ENCODE measurements around the gene TAF5L. TPM values are rescaled to one million over a fixed set of nuclear protein-coding genes. Genes with fewer than 3 reads are reported as not detected.
A peak's percentile ranks its signal among the peaks of the same experiment; 100 is the strongest.

Gene TAF5L
- total RNA-seq, 1 experiment from 2014 or later, result 37.6 TPM

DNA sequence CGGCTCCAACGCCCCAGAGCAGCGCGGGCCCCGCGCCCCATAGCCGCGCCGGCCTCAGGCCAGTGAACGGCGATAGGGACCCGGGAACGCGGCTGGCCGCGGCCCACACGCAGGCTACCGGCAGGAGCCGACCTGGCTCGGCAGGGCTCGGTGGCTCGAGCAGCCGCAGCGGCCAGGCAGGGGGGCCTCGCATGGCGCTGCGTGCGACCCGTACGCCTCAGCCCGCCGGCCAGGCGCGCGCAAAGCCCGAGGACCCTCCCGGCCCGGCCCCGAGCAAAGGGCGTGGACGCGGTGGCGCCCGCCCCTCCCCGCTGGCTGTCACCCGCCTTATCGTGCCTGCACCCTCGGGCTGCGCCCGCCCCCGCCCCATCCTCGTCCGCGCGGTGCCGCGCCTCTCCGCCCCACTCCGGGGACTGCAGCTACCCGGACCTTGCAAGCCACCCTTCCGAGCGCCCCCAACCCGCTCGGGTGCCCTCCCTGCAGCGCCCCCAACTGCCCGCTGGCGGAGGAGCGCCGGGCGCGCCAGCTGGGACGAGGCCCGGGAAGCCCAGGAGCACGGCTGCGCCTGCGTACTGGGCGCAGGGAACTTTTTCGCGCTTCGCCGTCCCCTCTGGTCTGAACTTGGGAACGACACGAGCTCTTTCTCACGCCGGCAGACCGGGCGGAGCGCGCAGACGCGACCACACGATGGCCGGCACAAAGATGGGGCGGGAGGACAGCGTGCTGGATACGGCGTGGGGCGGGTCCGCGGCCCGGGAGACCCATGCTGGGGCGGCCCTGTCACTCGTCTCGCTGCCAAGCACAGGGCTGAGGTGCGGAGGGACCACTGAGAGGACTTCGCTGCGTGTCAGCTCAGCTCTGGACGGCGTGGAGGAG is 67.2 kb downstream of the TAF5L start, which contains the start of gene ABCB10:
Gene ABCB10 (minus strand): TSS at position 248 of the 876 bp plus-strand sequence. CDS start 55 bp downstream, at position 193.
- DNase-seq (ENCODE audit: unreplicated experiment), result peak; percentile 100
- Mint-ChIP-seq H3K27ac (ENCODE audit: low read depth, unreplicated experiment) (peak within 1 kb of the TSS; percentile 76), H3K36me3 (ENCODE audit: insufficient read depth, unreplicated experiment) (peaks cover 22% of the 10 kb centered on the region), H3K27me3 (ENCODE audit: insufficient read depth, unreplicated experiment) (no peaks in the 10 kb centered on the region), H3K9me3 (ENCODE audit: unreplicated experiment) (no peaks in the 10 kb centered on the region), H3K4me1 (ENCODE audit: insufficient read depth, unreplicated experiment) (peaks cover 30% of the 10 kb centered on the region), H3K4me3 (ENCODE audit: unreplicated experiment) (peak within 1 kb of the TSS; percentile 83)
- intact Hi-C loops (cut with micrococcal nuclease), result loop anchor here (1.0 to 2.0 kb wide), 2 partner anchors 68 to 752 kb away; partner anchors contain the start of genes TAF5L and URB2
- ChIA-PET CTCF (interaction anchor here (0.5 to 4.7 kb wide), 37 partner anchors 9 to 1085 kb away, joined by 3 to 65 read pairs (median 4); partner anchors contain the start of genes NUP133, TAF5L and URB2), POLR2A (interaction anchor here (0.6 to 8.4 kb wide), 31 partner anchors 12 to 1477 kb away, joined by 3 to 375 read pairs (median 3); partner anchors contain the start of genes NUP133, PGBD5, TAF5L and URB2)
- no TSS peak for BruUV-seq (replicated peaks)
- TF ChIP-seq, protein P1, sequence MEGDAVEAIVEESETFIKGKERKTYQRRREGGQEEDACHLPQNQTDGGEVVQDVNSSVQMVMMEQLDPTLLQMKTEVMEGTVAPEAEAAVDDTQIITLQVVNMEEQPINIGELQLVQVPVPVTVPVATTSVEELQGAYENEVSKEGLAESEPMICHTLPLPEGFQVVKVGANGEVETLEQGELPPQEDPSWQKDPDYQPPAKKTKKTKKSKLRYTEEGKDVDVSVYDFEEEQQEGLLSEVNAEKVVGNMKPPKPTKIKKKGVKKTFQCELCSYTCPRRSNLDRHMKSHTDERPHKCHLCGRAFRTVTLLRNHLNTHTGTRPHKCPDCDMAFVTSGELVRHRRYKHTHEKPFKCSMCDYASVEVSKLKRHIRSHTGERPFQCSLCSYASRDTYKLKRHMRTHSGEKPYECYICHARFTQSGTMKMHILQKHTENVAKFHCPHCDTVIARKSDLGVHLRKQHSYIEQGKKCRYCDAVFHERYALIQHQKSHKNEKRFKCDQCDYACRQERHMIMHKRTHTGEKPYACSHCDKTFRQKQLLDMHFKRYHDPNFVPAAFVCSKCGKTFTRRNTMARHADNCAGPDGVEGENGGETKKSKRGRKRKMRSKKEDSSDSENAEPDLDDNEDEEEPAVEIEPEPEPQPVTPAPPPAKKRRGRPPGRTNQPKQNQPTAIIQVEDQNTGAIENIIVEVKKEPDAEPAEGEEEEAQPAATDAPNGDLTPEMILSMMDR (IDR thresholded peaks at IDR 0.05; ENCODE audit: unreplicated experiment), result peak; percentile 98

DNA sequence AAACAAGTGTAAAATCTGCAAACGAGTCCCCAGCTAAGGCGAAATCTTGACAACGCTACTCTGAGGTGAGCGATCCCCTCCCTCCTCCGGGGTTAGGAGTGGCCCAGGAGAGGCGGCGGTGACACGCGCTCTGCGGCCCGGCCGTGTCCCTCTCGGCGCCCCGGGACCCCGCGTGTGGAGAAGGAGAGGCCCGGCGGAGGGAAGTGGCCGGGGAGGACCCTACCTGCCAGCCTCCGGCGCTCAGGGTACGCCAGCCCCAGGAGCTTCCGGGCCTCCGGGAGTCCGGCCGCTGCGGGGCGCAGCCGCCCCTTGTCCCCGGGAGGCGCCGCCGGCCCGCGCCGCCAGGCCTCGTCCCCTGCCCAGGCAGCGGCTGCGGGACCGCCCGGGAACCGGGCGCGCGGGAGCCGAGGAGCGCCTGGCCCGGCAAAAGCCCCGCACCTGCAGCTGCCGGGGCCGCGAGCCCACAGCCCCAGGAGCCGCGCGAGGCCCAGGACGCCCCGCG is 68.0 kb downstream of the TAF5L start:
- H3K27me3 Mint-ChIP-seq (ENCODE audit: insufficient read depth, unreplicated experiment), result no peaks in the 10 kb centered on the region
- peak; percentile 48 for DNase-seq (ENCODE audit: unreplicated experiment)
- TF ChIP-seq, protein P1 (IDR thresholded peaks at IDR 0.05; ENCODE audit: unreplicated experiment), result peak; percentile 11
- H3K27ac Mint-ChIP-seq (ENCODE audit: low read depth, unreplicated experiment), result peak overlapping the region; percentile 26
- ChIA-PET POLR2A (interaction anchor here (0.6 to 8.4 kb wide), 20 partner anchors 11 to 1378 kb away, joined by 3 to 375 read pairs (median 4); partner anchors contain the start of genes NUP133, TAF5L and URB2), CTCF (interaction anchor here (0.6 to 4.7 kb wide), 23 partner anchors 10 to 1467 kb away, joined by 3 to 65 read pairs (median 4); partner anchors contain the start of genes NUP133, TAF5L and URB2)
- peaks cover 35% of the 10 kb centered on the region for H3K4me1 Mint-ChIP-seq (ENCODE audit: insufficient read depth, unreplicated experiment)
- intact Hi-C loops (cut with micrococcal nuclease), result loop anchor here (2.0 kb wide), 1 partner anchor 753 kb away; no protein-coding TSS in a partner anchor
- peak overlapping the region; percentile 83 for H3K4me3 Mint-ChIP-seq (ENCODE audit: unreplicated experiment)
- BruUV-seq (replicated peaks), result no TSS peak
- H3K9me3 Mint-ChIP-seq (ENCODE audit: unreplicated experiment), result no peaks in the 10 kb centered on the region
- peaks cover 22% of the 10 kb centered on the region for H3K36me3 Mint-ChIP-seq (ENCODE audit: insufficient read depth, unreplicated experiment)

DNA sequence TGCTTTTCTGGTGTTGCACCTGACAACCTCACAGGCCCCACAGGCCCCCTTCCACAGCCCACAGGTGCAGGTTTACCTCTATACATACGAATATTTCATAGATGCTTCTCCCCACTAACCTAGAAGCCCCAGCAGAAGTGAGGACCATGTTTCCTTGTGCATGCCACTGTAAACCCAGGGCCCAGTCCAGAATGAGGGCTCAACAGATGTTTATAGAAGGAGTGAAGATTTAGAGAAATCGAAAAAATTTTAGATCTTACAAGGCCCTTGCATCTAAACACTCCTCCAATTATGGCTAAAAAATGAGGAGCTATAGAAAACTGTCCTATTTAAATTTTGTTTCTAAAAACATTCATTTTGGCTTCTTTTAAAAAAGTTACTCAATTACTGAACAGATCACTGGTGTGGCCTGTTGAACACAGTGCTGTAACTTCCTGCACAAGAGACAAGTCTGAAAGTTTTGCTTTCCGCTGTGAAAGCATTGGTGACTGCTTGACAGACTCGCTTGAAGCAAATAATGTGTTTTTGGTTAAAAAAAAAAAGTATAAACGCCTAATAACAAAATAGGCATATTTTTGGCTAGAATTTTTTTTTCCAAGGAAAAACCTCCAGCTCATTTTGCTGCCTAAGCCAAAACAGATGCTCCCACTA is 68.6 kb downstream of the TAF5L start:
- no peaks in the 10 kb centered on the region for H3K27me3 Mint-ChIP-seq (ENCODE audit: insufficient read depth, unreplicated experiment)
- peaks cover 22% of the 10 kb centered on the region for H3K36me3 Mint-ChIP-seq (ENCODE audit: insufficient read depth, unreplicated experiment)
- TSS peak; percentile 40 for BruUV-seq (replicated peaks)
- intact Hi-C loops (cut with micrococcal nuclease), result no loop called here
- no peaks in the 10 kb centered on the region for H3K9me3 Mint-ChIP-seq (ENCODE audit: unreplicated experiment)
- CTCF ChIA-PET, result interaction anchor here (0.6 to 4.7 kb wide), 24 partner anchors 9 to 1466 kb away, joined by 3 to 65 read pairs (median 4); partner anchors contain the start of genes NUP133, TAF5L and URB2
- peaks cover 41% of the 10 kb centered on the region for H3K4me1 Mint-ChIP-seq (ENCODE audit: insufficient read depth, unreplicated experiment)
- H3K4me3 Mint-ChIP-seq (ENCODE audit: unreplicated experiment), result peak overlapping the region; percentile 83
- peak overlapping the region; percentile 26 for H3K27ac Mint-ChIP-seq (ENCODE audit: low read depth, unreplicated experiment)
- TF ChIP-seq, protein P1 (IDR thresholded peaks at IDR 0.05; ENCODE audit: unreplicated experiment), result no peak
- DNase-seq (ENCODE audit: unreplicated experiment), result peak; percentile 48
- POLR2A ChIA-PET, result interaction anchor here (0.6 to 8.4 kb wide), 19 partner anchors 11 to 1378 kb away, joined by 3 to 375 read pairs (median 4); partner anchors contain the start of genes NUP133, TAF5L and URB2

Data from MCF 10A (cell line).